Measurements from ENCODE around the gene HOMER3.
A peak's percentile ranks its signal among the peaks of the same experiment; 100 is the strongest.
"Not testable (repeated sequence)": the region's sequence is repeated elsewhere in the genome, so short reads cannot be mapped to it uniquely, and the experiment has no call there.

The HOMER3 gene

GRCh38 chr19:18922228-18922985, 18.6 kb downstream of the HOMER3 start:
- no peak for DNase-seq

GRCh38 chr19:18921593-18921992, 19.4 kb downstream of the HOMER3 start:
- DNase-seq, result no peak

GRCh38 chr19:18920400-18920799, 20.6 kb downstream of the HOMER3 start:
- DNase-seq, result no peak

- DNase-seq, result no peak
Measured at GRCh38 chr19:18919900-18920214, 21.2 kb downstream of the HOMER3 start.

GRCh38 chr19:18919086-18919899, 21.7 kb downstream of the HOMER3 start, which contains the start of the genes COPE and DDX49:
Gene COPE (minus strand): TSS chr19:18919387. CDS start chr19:18919348, 39 bp downstream.
Gene DDX49 (plus strand): TSS chr19:18919715. CDS start chr19:18919742, 27 bp downstream.
- DNase-seq, result peak; percentile 99 to 100

GRCh38 chr19:18917593-18917992, 23.4 kb downstream of the HOMER3 start:
- DNase-seq, result not testable (repeated sequence)

- peak; percentile 67 to 68 for DNase-seq
Measured at GRCh38 chr19:18915639-18916038, 25.4 kb downstream of the HOMER3 start.

- no peak for DNase-seq
Measured at GRCh38 chr19:18913466-18913865, 27.6 kb downstream of the HOMER3 start.

GRCh38 chr19:18912933-18913332, 28.1 kb downstream of the HOMER3 start:
- no peak for DNase-seq

GRCh38 chr19:18910801-18911436, 30.1 kb downstream of the HOMER3 start:
- DNase-seq, result no peak

- no peak for DNase-seq
Measured at GRCh38 chr19:18910010-18910409, 31.0 kb downstream of the HOMER3 start.

- DNase-seq, result no peak
Measured at GRCh38 chr19:18908917-18909619, 31.9 kb downstream of the HOMER3 start.

- DNase-seq, result peak; percentile 80 to 84
Measured at GRCh38 chr19:18906605-18907519, 34.2 kb downstream of the HOMER3 start.

GRCh38 chr19:18905513-18906236, 35.3 kb downstream of the HOMER3 start:
- DNase-seq, result no peak

- DNase-seq, result no peak
Measured at GRCh38 chr19:18905058-18905456, 36.0 kb downstream of the HOMER3 start.

- DNase-seq, result peak; percentile 36 to 40
Measured at GRCh38 chr19:18904334-18905057, 36.5 kb downstream of the HOMER3 start.

- DNase-seq, result no peak
Measured at GRCh38 chr19:18903156-18904037, 37.6 kb downstream of the HOMER3 start.

GRCh38 chr19:18902519-18902918, 38.5 kb downstream of the HOMER3 start:
- not testable (repeated sequence) for DNase-seq

GRCh38 chr19:18901491-18901890, 39.5 kb downstream of the HOMER3 start:
- no peak for DNase-seq

All from hippocampal formation (tissue), 2 donors.